Measurements from ENCODE around the gene MIEF1. TPM values are rescaled to one million over a fixed set of nuclear protein-coding genes. Genes with fewer than 3 reads are reported as not detected.

MIEF1 gene
- total and polyA plus RNA-seq, 8 donors = 5.1 to 47.3 (median 16.2) TPM

DNA sequence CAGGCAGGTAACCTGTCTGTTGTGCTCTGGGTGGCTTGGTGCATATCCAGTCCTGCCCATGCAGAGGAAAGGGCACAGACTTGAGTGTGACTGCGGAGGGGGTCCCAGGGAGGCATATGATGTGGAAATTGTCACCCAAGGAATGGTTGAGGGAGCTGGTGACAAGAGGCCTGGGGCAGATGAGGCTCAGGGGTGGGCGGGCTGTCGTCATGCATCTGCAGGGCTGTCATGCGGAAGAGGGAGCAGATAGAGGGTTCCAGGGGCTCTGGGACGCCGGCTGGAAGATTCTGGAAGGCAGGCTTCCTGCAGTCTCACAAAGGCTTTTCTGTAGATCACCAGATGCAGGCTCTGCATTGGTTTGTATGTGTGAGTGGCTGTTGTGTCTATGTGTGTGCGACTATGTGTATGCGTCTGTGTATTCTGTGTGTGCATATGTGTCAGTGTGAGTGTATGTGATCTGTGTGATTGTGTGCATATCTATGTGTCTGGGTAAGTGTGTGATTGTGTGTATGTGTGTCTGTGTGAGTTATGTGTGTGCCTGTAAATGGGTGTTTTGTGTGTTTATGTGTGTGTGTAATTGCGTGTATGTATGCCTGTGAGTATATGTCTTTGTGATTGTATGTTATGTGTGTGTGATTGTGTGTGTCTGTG is 60.9 kb downstream of the MIEF1 start:
- WGBS, 5 donors = 73 to 78% (median 76%) methylated on average over 9 of the region's 9 CpGs

DNA sequence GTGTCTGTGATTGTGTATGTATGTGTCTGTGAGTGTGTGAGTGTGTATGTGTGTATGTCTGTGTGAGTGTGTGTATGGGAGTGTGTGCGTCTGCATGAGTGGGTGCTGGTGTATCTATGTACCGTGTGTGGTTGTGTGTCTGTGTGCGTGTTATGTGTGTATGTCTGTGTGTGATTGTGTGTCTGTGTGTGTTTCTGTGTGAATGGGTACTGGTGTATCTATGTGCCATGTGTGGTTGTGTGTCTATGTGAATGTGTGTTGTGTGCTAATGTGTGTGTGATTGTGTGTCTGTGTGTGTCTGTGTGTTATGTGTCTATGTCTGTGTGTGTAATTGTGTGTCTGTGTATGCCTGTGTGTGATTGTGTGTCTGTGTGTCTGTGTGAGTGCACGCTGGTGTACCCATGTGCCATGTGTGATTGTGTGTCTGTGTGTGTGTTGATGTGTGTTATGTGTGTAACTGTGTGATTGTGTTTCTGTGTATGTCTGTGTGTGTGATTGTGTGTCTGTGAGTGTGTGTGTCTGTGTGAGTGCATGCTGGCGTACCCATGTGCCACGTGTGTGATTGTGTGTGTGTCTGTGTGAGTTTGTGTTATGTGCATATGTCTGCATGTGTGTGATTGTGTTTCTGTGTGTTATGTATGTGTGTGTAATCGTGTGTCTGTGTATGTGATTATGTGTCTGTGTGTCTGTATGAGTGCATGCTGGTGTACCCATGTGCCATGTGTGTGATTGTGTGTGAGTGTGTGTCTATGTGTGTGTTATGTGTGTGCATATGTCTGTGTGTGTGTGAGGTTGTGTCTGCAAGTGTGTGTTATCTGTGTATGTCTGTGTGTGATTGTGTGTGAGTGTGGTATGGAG is 61.7 kb downstream of the MIEF1 start:
- Histone ChIP-seq H3K27me3 (peaks cover 2 to 67% (median 19%) of the 10 kb centered on the region in 3 donors), H3K9me3 (no peaks in the 10 kb centered on the region), H3K27ac (no peak overlapping the region), H3K4me3 (no peak overlapping the region), H3K4me1 (no peaks in the 10 kb centered on the region), H3K36me3 (no peaks in the 10 kb centered on the region)
- peak in 1 of 4 donors; percentile 84 for TF ChIP-seq POLR2A (IDR thresholded peaks at IDR 0.05)
- no peak for TF ChIP-seq EP300 (IDR thresholded peaks at IDR 0.05)
- TF ChIP-seq, protein P1, sequence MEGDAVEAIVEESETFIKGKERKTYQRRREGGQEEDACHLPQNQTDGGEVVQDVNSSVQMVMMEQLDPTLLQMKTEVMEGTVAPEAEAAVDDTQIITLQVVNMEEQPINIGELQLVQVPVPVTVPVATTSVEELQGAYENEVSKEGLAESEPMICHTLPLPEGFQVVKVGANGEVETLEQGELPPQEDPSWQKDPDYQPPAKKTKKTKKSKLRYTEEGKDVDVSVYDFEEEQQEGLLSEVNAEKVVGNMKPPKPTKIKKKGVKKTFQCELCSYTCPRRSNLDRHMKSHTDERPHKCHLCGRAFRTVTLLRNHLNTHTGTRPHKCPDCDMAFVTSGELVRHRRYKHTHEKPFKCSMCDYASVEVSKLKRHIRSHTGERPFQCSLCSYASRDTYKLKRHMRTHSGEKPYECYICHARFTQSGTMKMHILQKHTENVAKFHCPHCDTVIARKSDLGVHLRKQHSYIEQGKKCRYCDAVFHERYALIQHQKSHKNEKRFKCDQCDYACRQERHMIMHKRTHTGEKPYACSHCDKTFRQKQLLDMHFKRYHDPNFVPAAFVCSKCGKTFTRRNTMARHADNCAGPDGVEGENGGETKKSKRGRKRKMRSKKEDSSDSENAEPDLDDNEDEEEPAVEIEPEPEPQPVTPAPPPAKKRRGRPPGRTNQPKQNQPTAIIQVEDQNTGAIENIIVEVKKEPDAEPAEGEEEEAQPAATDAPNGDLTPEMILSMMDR (IDR thresholded peaks at IDR 0.05) = no peak
- TF ChIP-seq POLR2AphosphoS5 (IDR thresholded peaks at IDR 0.05) = no peak
- intact Hi-C loops (cut with DNase I; ENCODE audit: low total_unique reads) = no loop called here
- WGBS, 5 donors = 70 to 90% (median 83%) methylated on average over 7 of the region's 7 CpGs
- no peak for DNase-seq

More for the DNA sequence above, 60.9 kb downstream of the MIEF1 start:
- TF ChIP-seq, protein P1 (IDR thresholded peaks at IDR 0.05) = no peak
- TF ChIP-seq EP300 (IDR thresholded peaks at IDR 0.05) (no peak), POLR2AphosphoS5 (IDR thresholded peaks at IDR 0.05) (no peak), POLR2A (IDR thresholded peaks at IDR 0.05) (no peak)
- no peaks in the 10 kb centered on the region for H3K9me3 ChIP-seq
- H3K36me3 ChIP-seq = no peaks in the 10 kb centered on the region
- DNase-seq = no peak
- H3K4me3 ChIP-seq = no peak overlapping the region
- peaks cover 10 to 75% (median 27%) of the 10 kb centered on the region in 3 donors for H3K27me3 ChIP-seq
- peaks cover 6 to 8% (median 8%) of the 10 kb centered on the region in 4 donors for H3K4me1 ChIP-seq
- H3K27ac ChIP-seq = no peak overlapping the region
- intact Hi-C loops (cut with DNase I; ENCODE audit: low total_unique reads) = no loop called here

DNA sequence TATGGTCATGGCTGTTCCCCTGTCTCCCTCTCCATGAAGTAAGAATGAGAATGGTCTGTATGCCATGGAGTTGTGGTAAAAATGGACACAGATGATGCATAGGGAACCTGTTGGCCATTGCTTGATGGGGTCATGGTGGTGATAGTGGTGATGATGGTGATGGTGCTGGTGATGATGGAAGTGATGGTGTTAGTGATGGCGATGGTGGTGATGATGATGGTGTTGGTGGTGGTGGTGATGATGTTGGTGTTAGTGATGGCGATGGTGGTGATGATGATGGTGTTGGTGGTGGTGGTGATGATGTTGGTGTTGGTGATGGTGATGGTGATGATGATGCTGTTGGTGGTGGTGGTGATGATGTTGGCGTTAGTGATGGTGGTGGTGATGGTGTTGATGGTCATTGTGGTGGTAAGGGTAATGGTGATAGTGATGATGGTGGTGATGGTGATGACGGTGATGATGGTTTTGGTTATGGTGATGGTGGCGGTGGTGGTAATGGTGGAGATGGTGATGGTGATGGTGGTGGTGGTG is 63.4 kb downstream of the MIEF1 start:
- no peak for DNase-seq
- 91 to 99% (median 96%) methylated on average over 5 of the region's 5 CpGs for WGBS, 5 donors
- no peaks in the 10 kb centered on the region for H3K9me3 ChIP-seq
- TF ChIP-seq, protein P1 (IDR thresholded peaks at IDR 0.05) = no peak
- TF ChIP-seq POLR2A (IDR thresholded peaks at IDR 0.05) (no peak), EP300 (IDR thresholded peaks at IDR 0.05) (no peak), POLR2AphosphoS5 (IDR thresholded peaks at IDR 0.05) (no peak)
- H3K27me3 ChIP-seq = peaks cover 0 to 53% (median 4%) of the 10 kb centered on the region in 3 donors
- H3K4me1 ChIP-seq = no peaks in the 10 kb centered on the region
- no peak overlapping the region for H3K27ac ChIP-seq
- no peak overlapping the region for H3K4me3 ChIP-seq
- H3K36me3 ChIP-seq = no peaks in the 10 kb centered on the region
- intact Hi-C loops (cut with DNase I; ENCODE audit: low total_unique reads) = no loop called here

DNA sequence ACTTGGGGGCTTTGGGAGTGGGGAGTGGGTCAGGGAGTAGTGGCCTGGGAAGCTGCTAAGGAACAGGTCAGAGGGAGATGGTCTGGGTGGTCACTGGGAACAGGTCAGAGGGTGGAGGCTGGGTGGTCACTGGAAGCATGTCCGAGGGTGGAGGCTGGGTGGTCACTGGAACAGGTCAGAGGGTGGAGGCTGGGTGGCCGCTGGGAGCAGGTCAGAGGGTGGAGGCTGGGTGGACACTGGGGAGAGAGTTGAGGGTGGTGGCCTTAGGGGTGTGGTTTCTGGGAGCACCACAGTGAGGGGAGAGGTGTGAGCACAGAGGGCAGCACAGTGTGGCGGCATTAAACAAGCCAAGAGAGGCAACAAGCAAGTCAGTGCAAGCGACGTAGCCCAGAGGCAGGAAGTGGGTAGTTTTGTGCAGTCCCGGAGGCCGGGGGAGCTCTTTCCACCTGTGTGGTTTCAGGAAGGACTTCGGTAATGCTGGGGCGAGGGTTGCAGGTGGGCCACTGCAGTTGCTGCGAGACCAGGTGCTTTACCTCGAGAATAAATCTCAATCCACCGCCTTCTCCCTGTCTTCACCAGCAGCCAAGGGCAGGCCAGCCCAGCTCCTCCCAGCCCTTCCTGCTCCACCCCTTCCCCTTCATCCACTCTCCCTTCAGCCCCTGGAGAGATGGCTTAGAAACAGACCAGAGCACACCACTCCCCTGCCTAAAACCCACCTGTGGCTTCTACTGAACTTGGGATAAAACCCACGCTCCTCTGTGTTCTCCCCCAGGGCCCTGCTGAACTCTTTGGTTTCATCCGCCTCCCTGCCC is 65.3 kb downstream of the MIEF1 start:
- Histone ChIP-seq H3K27me3 (peaks cover 0 to 53% (median 6%) of the 10 kb centered on the region in 3 donors), H3K4me3 (no peak overlapping the region), H3K4me1 (no peaks in the 10 kb centered on the region), H3K9me3 (no peaks in the 10 kb centered on the region), H3K36me3 (no peaks in the 10 kb centered on the region), H3K27ac (no peak overlapping the region)
- WGBS, 5 donors = 47 to 65% (median 55%) methylated on average over 14 of the region's 14 CpGs
- no peak for TF ChIP-seq POLR2A (IDR thresholded peaks at IDR 0.05)
- no peak for TF ChIP-seq EP300 (IDR thresholded peaks at IDR 0.05)
- TF ChIP-seq, protein P1 (IDR thresholded peaks at IDR 0.05) = no peak
- no peak for TF ChIP-seq POLR2AphosphoS5 (IDR thresholded peaks at IDR 0.05)
- peak in 1 of 2 donors; percentile 36 for DNase-seq
- intact Hi-C loops (cut with DNase I; ENCODE audit: low total_unique reads) = no loop called here

All from stomach (tissue), 9 donors.